H9 (cell line): ENCODE data around the gene ANTXRL. TPM values are rescaled to one million over a fixed set of nuclear protein-coding genes. Genes with fewer than 3 reads are reported as not detected.
A peak's percentile ranks its signal among the peaks of the same experiment; 100 is the strongest.

ENCODE experiments used
- DNase-seq: peaks from one replicate; pipeline ENCODE4 v3.0.0-alpha.2; 2017
- H2AFZ ChIP-seq: one replicate; pipeline ENCODE4 v1.6.1; 2013; ENCODE audit warnings: mild to moderate bottlenecking, low read length, control low read depth, moderate library complexity
- H2AK5ac ChIP-seq: 2 replicates; pipeline ENCODE4 v1.6.1; 2013; ENCODE audit warnings: low read length, control low read depth, mixed read lengths; ENCODE audit not compliant: insufficient read length
- H2BK120ac ChIP-seq: one replicate; pipeline ENCODE4 v1.6.1; 2013; ENCODE audit warnings: low read depth, mild to moderate bottlenecking, low read length, control low read depth, inconsistent platforms; ENCODE audit not compliant: poor library complexity, severe bottlenecking
- H2BK12ac ChIP-seq: 2 replicates; pipeline ENCODE4 v1.6.1; 2013; ENCODE audit warnings: low read length, control low read depth, mixed read lengths, low read depth; ENCODE audit not compliant: insufficient read length
- H2BK15ac ChIP-seq: 2 replicates; pipeline ENCODE4 v1.6.1; 2013; ENCODE audit warnings: low read depth, low read length, control low read depth
- H2BK20ac ChIP-seq: one replicate; pipeline ENCODE4 v1.6.1; 2013; ENCODE audit warnings: low read depth, mild to moderate bottlenecking, low read length, control low read depth, inconsistent platforms; ENCODE audit not compliant: poor library complexity, severe bottlenecking
- H2BK5ac ChIP-seq: 2 replicates; pipeline ENCODE4 v1.6.1; 2013; ENCODE audit warnings: low read length, control low read depth, mixed read lengths; ENCODE audit not compliant: insufficient read length
- H3K14ac ChIP-seq: 2 replicates; pipeline ENCODE4 v1.6.1; 2013; ENCODE audit warnings: low read length, control low read depth; ENCODE audit not compliant: insufficient read depth
- H3K18ac ChIP-seq: 2 replicates; pipeline ENCODE4 v1.6.1; 2013; ENCODE audit warnings: low read depth, mild to moderate bottlenecking, mixed read lengths, low read length, control low read depth; ENCODE audit not compliant: insufficient read length
- H3K23ac ChIP-seq: 2 replicates; pipeline ENCODE4 v1.6.1; 2013; ENCODE audit warnings: low read length, control low read depth, mixed read lengths, low read depth; ENCODE audit not compliant: insufficient read length
- H3K23me2 ChIP-seq: 2 replicates; pipeline ENCODE4 v1.6.1; 2013; ENCODE audit warnings: low read depth, mild to moderate bottlenecking, mixed read lengths, low read length, control low read depth; ENCODE audit not compliant: insufficient read length, poor library complexity, severe bottlenecking
- H3K27ac ChIP-seq: 2 replicates; pipeline ENCODE4 v1.5.1; 2013; ENCODE audit warnings: low read length, control low read depth, mixed read lengths, low read depth; ENCODE audit not compliant: insufficient read length
- H3K27me3 ChIP-seq: 2 replicates; pipeline ENCODE4 v1.6.1; 2013; ENCODE audit warnings: low read length, control low read depth, inconsistent platforms; ENCODE audit not compliant: insufficient read depth
- H3K4ac ChIP-seq: 2 replicates; pipeline ENCODE4 v1.6.1; 2013; ENCODE audit warnings: low read depth, mild to moderate bottlenecking, control low read depth, inconsistent platforms, low read length, moderate library complexity
- H3K4me1 ChIP-seq: 2 replicates; pipeline ENCODE4 v1.6.1; 2013; ENCODE audit warnings: low read length, control low read depth, inconsistent platforms; ENCODE audit not compliant: insufficient read depth
- H3K4me2 ChIP-seq: 2 replicates; pipeline ENCODE4 v1.6.1; 2013; ENCODE audit warnings: low read length, control low read depth, mixed read lengths; ENCODE audit not compliant: insufficient read length, insufficient read depth
- H3K56ac ChIP-seq: 2 replicates; pipeline ENCODE4 v1.6.1; 2013; ENCODE audit warnings: low read depth, mild to moderate bottlenecking, mixed read lengths, low read length, control low read depth; ENCODE audit not compliant: insufficient read length
- H3K79me1 ChIP-seq: 2 replicates; pipeline ENCODE4 v1.6.1; 2013; ENCODE audit warnings: low read depth, mild to moderate bottlenecking, moderate library complexity, low read length, control low read depth, inconsistent platforms; ENCODE audit not compliant: insufficient read depth, poor library complexity, severe bottlenecking
- H3K79me2 ChIP-seq: 2 replicates; pipeline ENCODE4 v1.6.1; 2013; ENCODE audit warnings: low read length, control low read depth, inconsistent platforms; ENCODE audit not compliant: insufficient read depth
- H3K9ac ChIP-seq: 2 replicates; pipeline ENCODE4 v1.6.1; 2013; ENCODE audit warnings: low read length, control low read depth, mixed read lengths; ENCODE audit not compliant: insufficient read length; ENCODE audit errors: extremely low read depth
- H3K9me3 ChIP-seq: one replicate; pipeline ENCODE4 v1.6.1; 2013; ENCODE audit warnings: low read depth, low read length, inconsistent platforms; ENCODE audit not compliant: control insufficient read depth
- H3T11ph ChIP-seq: one replicate; pipeline ENCODE4 v1.6.1; 2013; ENCODE audit warnings: mild to moderate bottlenecking, low read length, control low read depth, inconsistent platforms
- H4K20me1 ChIP-seq: one replicate; pipeline ENCODE4 v1.6.1; 2013; ENCODE audit not compliant: control insufficient read depth, insufficient read length, insufficient read depth
- H4K5ac ChIP-seq: 2 replicates; pipeline ENCODE4 v1.6.1; 2013; ENCODE audit warnings: low read depth, mild to moderate bottlenecking, mixed read lengths, low read length, control low read depth; ENCODE audit not compliant: insufficient read length
- H4K8ac ChIP-seq: replicated peaks from 2 replicates; pipeline ENCODE4 v1.6.1; 2013; ENCODE audit warnings: low read length, control low read depth, mixed read lengths, low read depth; ENCODE audit not compliant: insufficient read length
- H4K91ac ChIP-seq: 2 replicates; pipeline ENCODE4 v1.6.1; 2013; ENCODE audit warnings: low read depth, mild to moderate bottlenecking, moderate library complexity, mixed read lengths, low read length, control low read depth; ENCODE audit not compliant: insufficient read length
- H3K27ac Mint-ChIP-seq, 3 experiments: 2 replicates in 2 of 3; 3 replicates in 1 of 3; pipeline ENCODE4 v1.8.0; 2020 to 2021; ENCODE audit warnings: mixed read lengths in 3 of 3, mild to moderate bottlenecking in 1 of 3, moderate library complexity in 1 of 3
- H3K27me3 Mint-ChIP-seq: 2 replicates; pipeline ENCODE4 v1.8.0; 2021; ENCODE audit warnings: low read depth, mild to moderate bottlenecking, moderate library complexity, mixed read lengths
- H3K36me3 Mint-ChIP-seq, 3 experiments: 2 replicates in 2 of 3; 3 replicates in 1 of 3; pipeline ENCODE4 v1.8.0; 2020 to 2021; ENCODE audit warnings: low read depth in 3 of 3, mixed read lengths in 3 of 3; ENCODE audit not compliant: insufficient read depth in 1 of 3
- H3K4me1 Mint-ChIP-seq, 2 experiments: 2 replicates each; pipeline ENCODE4 v1.8.0; 2020; ENCODE audit warnings: mixed read lengths in 2 of 2
- H3K4me3 Mint-ChIP-seq, 2 experiments: 2 replicates in 1 of 2; 3 replicates in 1 of 2; pipeline ENCODE4 v1.8.0; 2020 to 2021; ENCODE audit warnings: mild to moderate bottlenecking in 2 of 2, mixed read lengths in 2 of 2, moderate library complexity in 1 of 2
- H3K9me3 Mint-ChIP-seq, 2 experiments: 2 replicates in 1 of 2; 3 replicates in 1 of 2; pipeline ENCODE4 v1.8.0; 2020; ENCODE audit warnings: mild to moderate bottlenecking in 2 of 2, mixed read lengths in 2 of 2, moderate library complexity in 1 of 2
- WGBS: extraction: QIAGEN DNeasy Blood & Tissue Kit; methylation state at CpG from one replicate; pipeline ENCODE4 v1.1.7; 2013; ENCODE audit warnings: missing lambda C conversion rate, low lambda C conversion rate, mixed read lengths; ENCODE audit not compliant: insufficient read length; ENCODE audit errors: extremely low coverage; 5-methylcytosine and 5-hydroxymethylcytosine counted together
- total RNA-seq: library from RNA; stranded (reverse); gene quantifications from 2 replicates; pipeline ENCODE4 v1.2.1, GENCODE V29; 2021
- TF ChIP-seq, protein P1 (sequence below): fragments of 200-600 bp; sonication (generic); conservative IDR thresholded peaks from 3 replicates; pipeline ENCODE4 v1.8.0; 2021; ENCODE audit warnings: antibody characterized with exemption, mild to moderate bottlenecking

ANTXRL gene
- total RNA-seq, 1 experiment from 2014 or later: not detected

DNA sequence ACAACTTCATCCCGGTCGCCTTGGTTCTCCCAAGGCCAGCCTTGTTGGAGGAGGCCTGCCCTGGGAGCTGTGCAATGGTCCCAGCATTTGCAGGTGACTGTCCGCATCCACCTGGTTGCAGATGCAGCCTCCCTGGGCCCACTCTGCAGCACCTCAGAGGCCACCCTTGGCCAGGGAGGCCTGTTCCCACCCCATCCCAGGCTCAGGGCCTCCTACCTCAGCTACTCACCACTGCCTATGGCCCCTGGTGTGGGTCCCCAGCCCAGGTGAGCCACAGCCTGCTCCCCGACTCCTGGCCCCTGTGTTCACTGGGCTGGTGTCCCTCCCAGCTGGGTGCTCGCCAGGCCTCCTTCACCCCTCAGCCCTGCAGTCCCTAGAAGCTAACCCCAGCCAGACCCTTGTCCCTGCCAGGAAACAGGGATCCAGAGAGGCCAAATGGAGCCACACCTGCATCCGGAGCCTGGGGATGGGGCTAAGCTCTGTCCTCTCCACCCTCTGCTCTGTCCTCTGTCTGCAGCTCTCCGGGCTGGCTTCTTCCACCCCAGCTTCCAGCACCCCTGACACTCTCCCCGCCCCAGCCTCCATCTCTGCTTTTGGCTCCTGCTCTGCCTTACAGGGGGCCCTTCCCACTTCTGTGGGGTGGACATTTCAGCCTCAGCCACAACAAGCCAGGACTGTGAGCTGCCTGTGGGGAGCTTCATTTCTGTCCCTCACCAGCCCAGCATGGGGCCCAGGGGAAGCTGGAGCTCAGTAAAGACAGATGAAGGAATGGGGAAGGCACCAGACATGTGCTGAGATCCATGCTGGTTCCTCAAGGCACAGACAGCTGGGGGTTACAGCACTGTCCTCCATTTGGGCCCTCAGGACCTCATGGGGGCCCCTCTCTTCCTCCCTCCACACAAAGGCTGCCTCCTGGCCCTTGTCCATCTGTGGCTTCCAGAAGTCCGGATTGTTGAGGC lies 35.6 kb upstream of the ANTXRL start:
- no peak overlapping the region for H4K5ac ChIP-seq
- peaks cover 3% of the 10 kb centered on the region in 2 experiments for H3K4me1 Mint-ChIP-seq

More for the DNA sequence above, 35.6 kb upstream of the ANTXRL start:
- Histone ChIP-seq H2AFZ (no peak overlapping the region), H2BK5ac (no peak overlapping the region), H3K27ac (no peak overlapping the region), H3K4ac (no peak overlapping the region), H3K56ac (no peak overlapping the region), H3K9ac (no peak overlapping the region), H3K4me1 (no peaks in the 10 kb centered on the region), H4K8ac (no peak overlapping the region), H2BK12ac (no peak overlapping the region), H3K27me3 (no peaks in the 10 kb centered on the region), H3K4me2 (no peak overlapping the region), H3K18ac (no peak overlapping the region), H3T11ph (no peak overlapping the region), H3K79me1 (no peaks in the 10 kb centered on the region), H3K23me2 (no peaks in the 10 kb centered on the region), H2BK15ac (no peak overlapping the region), H3K14ac (peak overlapping the region; percentile 2; the same call in 1 of the 2 replicates), H2AK5ac (no peak overlapping the region), H2BK20ac (no peak overlapping the region), H4K20me1 (no peaks in the 10 kb centered on the region), H3K23ac (no peak overlapping the region), H2BK120ac (no peak overlapping the region), H3K9me3 (no peaks in the 10 kb centered on the region), H3K79me2 (no peaks in the 10 kb centered on the region), H4K91ac (no peak overlapping the region)
- DNase-seq: peak; percentile 17
- Mint-ChIP-seq H3K27me3 (no peaks in the 10 kb centered on the region; the same call in 1 of the 2 replicates), H3K4me3 (no peak overlapping the region), H3K36me3 (no peaks in the 10 kb centered on the region), H3K27ac (no peak overlapping the region), H3K9me3 (no peaks in the 10 kb centered on the region; a peak in 1 of 5 replicates)
- WGBS: no CpG with 5 or more reads among the region's 9 CpGs
- TF ChIP-seq, protein P1, sequence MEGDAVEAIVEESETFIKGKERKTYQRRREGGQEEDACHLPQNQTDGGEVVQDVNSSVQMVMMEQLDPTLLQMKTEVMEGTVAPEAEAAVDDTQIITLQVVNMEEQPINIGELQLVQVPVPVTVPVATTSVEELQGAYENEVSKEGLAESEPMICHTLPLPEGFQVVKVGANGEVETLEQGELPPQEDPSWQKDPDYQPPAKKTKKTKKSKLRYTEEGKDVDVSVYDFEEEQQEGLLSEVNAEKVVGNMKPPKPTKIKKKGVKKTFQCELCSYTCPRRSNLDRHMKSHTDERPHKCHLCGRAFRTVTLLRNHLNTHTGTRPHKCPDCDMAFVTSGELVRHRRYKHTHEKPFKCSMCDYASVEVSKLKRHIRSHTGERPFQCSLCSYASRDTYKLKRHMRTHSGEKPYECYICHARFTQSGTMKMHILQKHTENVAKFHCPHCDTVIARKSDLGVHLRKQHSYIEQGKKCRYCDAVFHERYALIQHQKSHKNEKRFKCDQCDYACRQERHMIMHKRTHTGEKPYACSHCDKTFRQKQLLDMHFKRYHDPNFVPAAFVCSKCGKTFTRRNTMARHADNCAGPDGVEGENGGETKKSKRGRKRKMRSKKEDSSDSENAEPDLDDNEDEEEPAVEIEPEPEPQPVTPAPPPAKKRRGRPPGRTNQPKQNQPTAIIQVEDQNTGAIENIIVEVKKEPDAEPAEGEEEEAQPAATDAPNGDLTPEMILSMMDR: no peak
